Transverse colon (tissue), 4 donors: Measurements from ENCODE around the gene PKNOX1.

Source experiments
- CTCF ChIP-seq, 5 experiments: fragments of 200-600 bp in 3 of 5; fragments of 450-650 bp in 2 of 5; sonication (generic) in 3 of 5; IDR thresholded peaks; 1 replicate in 2 of 5; 2 replicates in 3 of 5; pipeline ENCODE4 v1.5.1; 2016 to 2017; ENCODE audit warnings: antibody characterized with exemption in 5 of 5, inconsistent platforms in 3 of 5, mild to moderate bottlenecking in 2 of 5, moderate library complexity in 1 of 5
- EP300 ChIP-seq: sonication (generic); formaldehyde crosslinking; IDR thresholded peaks from one replicate; pipeline ENCODE4 v1.6.1; 2017; ENCODE audit warnings: antibody characterized with exemption, low read depth
- POLR2A ChIP-seq: fragments of 450-650 bp; IDR thresholded peaks from one replicate; pipeline ENCODE4 v1.6.1; 2016; ENCODE audit warnings: antibody characterized with exemption, mild to moderate bottlenecking, moderate library complexity
- POLR2AphosphoS5 ChIP-seq, 3 donors: sonication (generic); formaldehyde crosslinking; IDR thresholded peaks; one replicate each; pipeline ENCODE4 v1.6.1; 2016; ENCODE audit warnings: antibody characterized with exemption in 3 of 3

- TF ChIP-seq POLR2AphosphoS5 (IDR thresholded peaks at IDR 0.05) (no peak), CTCF (IDR thresholded peaks at IDR 0.05) (no peak), POLR2A (no peak), EP300 (no peak)
These were observed 15.7 kb downstream of the PKNOX1 start for GRCh38 chr21:42989816-42990650.
